Lung (tissue), 12 donors: ENCODE data around the gene TRPV5. TPM values are rescaled to one million over a fixed set of nuclear protein-coding genes. Genes with fewer than 3 reads are reported as not detected.

Experiments used
- ATAC-seq: fragments of 200-7000 bp; cut with Tn5 transposase; one replicate; pipeline ENCODE4 v1.9.1; 2020; ENCODE audit warnings: moderate number of reproducible peaks; ENCODE audit not compliant: insufficient read depth, low FRiP score
- DNase-seq, 3 donors: peaks; one replicate each; pipeline ENCODE4 v3.0.0-alpha.2; 2013 to 2017
- H3K27ac ChIP-seq, 2 donors: one replicate each; pipeline ENCODE4 v1.5.1; 2013; ENCODE audit warnings: mild to moderate bottlenecking in 2 of 2, moderate library complexity in 2 of 2, control low read depth in 1 of 2, inconsistent platforms in 1 of 2, low read depth in 1 of 2, low read length in 1 of 2
- H3K27me3 ChIP-seq, 3 donors: one replicate each; pipeline ENCODE4 v1.5.1; 2013; ENCODE audit warnings: low read length in 2 of 3; ENCODE audit not compliant: control insufficient read depth in 3 of 3, insufficient read depth in 3 of 3
- H3K36me3 ChIP-seq, 4 donors: one replicate each; pipeline ENCODE4 v1.5.1; 2013; ENCODE audit warnings: low read length in 4 of 4, mild to moderate bottlenecking in 1 of 4, moderate library complexity in 1 of 4; ENCODE audit not compliant: control insufficient read depth in 4 of 4, insufficient read depth in 4 of 4
- H3K4me1 ChIP-seq, 5 donors: one replicate each; pipeline ENCODE4 v1.5.1; 2013; ENCODE audit warnings: low read length in 5 of 5, mild to moderate bottlenecking in 2 of 5, moderate library complexity in 1 of 5; ENCODE audit not compliant: control insufficient read depth in 5 of 5, insufficient read depth in 5 of 5
- H3K4me3 ChIP-seq: one replicate; pipeline ENCODE4 v1.5.1; 2013; ENCODE audit warnings: mild to moderate bottlenecking, control low read depth, moderate library complexity
- H3K9ac ChIP-seq, 2 donors: one replicate each; pipeline ENCODE4 v1.5.1; 2013; ENCODE audit warnings: low read length in 2 of 2, control low read depth in 1 of 2; ENCODE audit not compliant: insufficient read depth in 1 of 2
- H3K9me3 ChIP-seq, 4 donors: one replicate each; pipeline ENCODE4 v1.5.1; 2013; ENCODE audit warnings: low read length in 3 of 4, mild to moderate bottlenecking in 1 of 4, moderate library complexity in 1 of 4; ENCODE audit not compliant: control insufficient read depth in 4 of 4, insufficient read depth in 3 of 4
- WGBS, 2 donors: extraction: QIAGEN DNeasy Blood & Tissue Kit; methylation state at CpG; one replicate each; pipeline ENCODE4 v1.1.7; 2013; 5-methylcytosine and 5-hydroxymethylcytosine counted together
- polyA plus RNA-seq, 2 donors: library from polyadenylated mRNA; stranded (reverse); fragments of 200-250 nt; gene quantifications; one replicate each; pipeline ENCODE4 v1.2.1, GENCODE V29; 2013
- total RNA-seq, 2 donors: library from RNA; depleted of rRNA in 1 of 2; stranded (reverse); fragments of >200 nt in 1 of 2; gene quantifications; one replicate each; pipeline ENCODE4 v1.2.1, GENCODE V29; 2014 to 2021
- TF ChIP-seq, protein P1 (sequence below): IDR thresholded peaks from 2 replicates; pipeline ENCODE4 v1.5.1; 2012; ENCODE audit warnings: mild to moderate bottlenecking; ENCODE audit errors: control extremely low read depth, extremely low read depth
- donor health status: control.
- donor health status: control.
- donor health status: Bipolar disorder and iron deficiency.
- donor health status: healthy.
- donor health status: DM: yes; HTN: yes; CAD: no.

Gene TRPV5
- total and polyA plus RNA-seq, 4 donors: 0.05 TPM; not detected in 3

DNA sequence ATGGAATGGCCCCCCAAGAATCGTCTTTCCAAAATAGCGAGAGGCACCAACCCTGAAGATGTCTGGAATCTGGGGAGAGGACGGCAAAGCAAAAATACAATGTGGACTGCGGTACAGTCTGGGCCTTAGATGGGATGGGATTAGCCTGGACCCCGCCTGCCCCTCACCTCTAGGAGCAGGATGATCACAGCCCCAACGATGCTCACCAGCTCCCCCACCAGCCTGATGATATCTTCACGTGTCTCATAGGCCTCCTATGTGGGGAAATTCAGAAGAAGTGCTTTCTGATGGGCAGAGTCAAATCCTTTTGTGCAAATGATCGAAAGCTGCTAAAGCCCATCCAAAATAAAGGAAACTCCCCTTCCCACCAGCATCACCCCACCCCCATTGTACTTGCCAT lies 18.2 kb downstream of the TRPV5 start:
- Histone ChIP-seq H3K27ac (no peak overlapping the region), H3K36me3 (no peaks in the 10 kb centered on the region), H3K4me3 (no peak overlapping the region), H3K27me3 (no peaks in the 10 kb centered on the region), H3K4me1 (no peaks in the 10 kb centered on the region), H3K9me3 (no peaks in the 10 kb centered on the region), H3K9ac (no peak overlapping the region)
- TF ChIP-seq, protein P1, sequence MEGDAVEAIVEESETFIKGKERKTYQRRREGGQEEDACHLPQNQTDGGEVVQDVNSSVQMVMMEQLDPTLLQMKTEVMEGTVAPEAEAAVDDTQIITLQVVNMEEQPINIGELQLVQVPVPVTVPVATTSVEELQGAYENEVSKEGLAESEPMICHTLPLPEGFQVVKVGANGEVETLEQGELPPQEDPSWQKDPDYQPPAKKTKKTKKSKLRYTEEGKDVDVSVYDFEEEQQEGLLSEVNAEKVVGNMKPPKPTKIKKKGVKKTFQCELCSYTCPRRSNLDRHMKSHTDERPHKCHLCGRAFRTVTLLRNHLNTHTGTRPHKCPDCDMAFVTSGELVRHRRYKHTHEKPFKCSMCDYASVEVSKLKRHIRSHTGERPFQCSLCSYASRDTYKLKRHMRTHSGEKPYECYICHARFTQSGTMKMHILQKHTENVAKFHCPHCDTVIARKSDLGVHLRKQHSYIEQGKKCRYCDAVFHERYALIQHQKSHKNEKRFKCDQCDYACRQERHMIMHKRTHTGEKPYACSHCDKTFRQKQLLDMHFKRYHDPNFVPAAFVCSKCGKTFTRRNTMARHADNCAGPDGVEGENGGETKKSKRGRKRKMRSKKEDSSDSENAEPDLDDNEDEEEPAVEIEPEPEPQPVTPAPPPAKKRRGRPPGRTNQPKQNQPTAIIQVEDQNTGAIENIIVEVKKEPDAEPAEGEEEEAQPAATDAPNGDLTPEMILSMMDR: no peak
- ATAC-seq (no peak), DNase-seq (no peak)
- whole genome bisulfite sequencing, 2 donors: 92% methylated on average over 8 of the region's 8 CpGs

DNA sequence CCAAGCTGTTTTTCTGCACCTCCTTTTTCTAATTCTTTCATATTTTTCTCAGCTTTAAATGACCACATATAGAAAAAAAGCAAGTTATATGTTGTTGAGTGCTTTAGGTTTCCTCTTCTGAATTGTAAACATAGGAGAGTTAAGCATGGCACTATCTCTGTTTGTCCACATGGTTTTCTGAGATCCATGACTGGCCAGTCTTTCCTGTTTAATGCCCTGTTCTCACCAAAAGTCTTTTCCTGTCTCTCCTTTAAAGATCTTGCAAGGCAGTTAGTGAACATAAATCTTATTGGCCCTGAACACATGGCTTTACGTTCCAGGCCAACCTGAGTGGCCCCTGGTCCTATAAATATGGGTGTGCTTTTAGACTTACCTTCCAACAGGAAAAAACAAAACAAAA lies 19.4 kb downstream of the TRPV5 start:
- Histone ChIP-seq H3K9ac (no peak overlapping the region), H3K9me3 (no peaks in the 10 kb centered on the region), H3K4me3 (no peak overlapping the region), H3K36me3 (no peaks in the 10 kb centered on the region), H3K4me1 (no peaks in the 10 kb centered on the region), H3K27ac (no peak overlapping the region), H3K27me3 (no peaks in the 10 kb centered on the region)
- TF ChIP-seq, protein P1: no peak
- DNase-seq (no peak), ATAC-seq (no peak)
- WGBS, 2 donors: 41 to 51% methylated on average over 1 of the region's 1 CpG

DNA sequence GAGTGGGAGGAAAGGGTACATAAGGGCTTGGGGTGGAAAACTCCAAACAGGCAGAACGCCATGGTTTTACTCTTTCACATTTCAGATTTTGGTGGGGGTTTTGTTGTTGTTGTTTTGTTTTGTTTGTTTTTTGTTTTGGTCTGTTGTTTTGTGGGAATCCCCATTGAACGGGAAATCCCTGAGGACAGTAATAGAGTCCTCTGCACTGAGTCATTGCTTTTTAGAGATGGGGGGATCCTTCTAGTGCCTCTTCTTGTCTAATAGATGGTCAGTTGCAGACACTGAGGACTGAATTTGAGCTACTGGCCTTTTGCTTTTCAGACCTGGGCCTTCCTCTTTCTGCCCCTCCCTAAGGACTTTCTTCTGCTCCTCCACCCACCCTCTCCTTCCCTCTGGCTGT lies 20.0 kb downstream of the TRPV5 start:
- TF ChIP-seq, protein P1: no peak
- no peaks in the 10 kb centered on the region for H3K9me3 ChIP-seq
- no peak for DNase-seq
- WGBS, 2 donors: 84 to 89% methylated on average over 2 of the region's 2 CpGs
- no peak overlapping the region for H3K4me3 ChIP-seq
- H3K27ac ChIP-seq: no peak overlapping the region
- H3K27me3 ChIP-seq: no peaks in the 10 kb centered on the region
- H3K9ac ChIP-seq: no peak overlapping the region
- H3K36me3 ChIP-seq: no peaks in the 10 kb centered on the region
- ATAC-seq: no peak
- H3K4me1 ChIP-seq: no peaks in the 10 kb centered on the region

DNA sequence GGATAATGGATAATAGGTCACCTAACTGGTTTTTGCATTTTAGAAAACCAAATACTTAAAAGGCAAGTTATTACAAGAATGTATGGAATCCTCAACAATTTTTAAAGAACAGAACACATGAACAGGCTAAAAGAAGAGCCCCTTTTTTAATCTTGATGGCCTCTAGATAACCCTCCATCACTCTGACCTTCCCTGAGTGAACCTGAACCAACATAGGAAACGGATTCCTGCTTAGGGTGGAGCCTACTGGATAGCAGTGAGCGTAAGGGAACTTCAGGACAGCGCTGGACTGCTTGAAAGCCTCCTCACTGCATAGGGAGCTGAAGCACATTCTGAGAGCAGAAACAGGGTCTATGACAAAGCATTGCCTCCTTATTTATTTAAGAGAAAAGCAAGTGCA lies 20.5 kb downstream of the TRPV5 start:
- ATAC-seq: no peak
- WGBS, 2 donors: 52 to 80% methylated on average over 3 of the region's 3 CpGs

More for the DNA sequence above, 20.5 kb downstream of the TRPV5 start:
- no peak overlapping the region for H3K9ac ChIP-seq
- TF ChIP-seq, protein P1: no peak
- no peak overlapping the region for H3K27ac ChIP-seq
- H3K27me3 ChIP-seq: no peaks in the 10 kb centered on the region
- DNase-seq: peak in 1 of 3 donors; percentile 10
- no peak overlapping the region for H3K4me3 ChIP-seq
- no peaks in the 10 kb centered on the region for H3K9me3 ChIP-seq
- H3K4me1 ChIP-seq: no peaks in the 10 kb centered on the region
- no peaks in the 10 kb centered on the region for H3K36me3 ChIP-seq
